ENCODE measurements around the gene FRRS1.

- TF ChIP-seq, protein P1, sequence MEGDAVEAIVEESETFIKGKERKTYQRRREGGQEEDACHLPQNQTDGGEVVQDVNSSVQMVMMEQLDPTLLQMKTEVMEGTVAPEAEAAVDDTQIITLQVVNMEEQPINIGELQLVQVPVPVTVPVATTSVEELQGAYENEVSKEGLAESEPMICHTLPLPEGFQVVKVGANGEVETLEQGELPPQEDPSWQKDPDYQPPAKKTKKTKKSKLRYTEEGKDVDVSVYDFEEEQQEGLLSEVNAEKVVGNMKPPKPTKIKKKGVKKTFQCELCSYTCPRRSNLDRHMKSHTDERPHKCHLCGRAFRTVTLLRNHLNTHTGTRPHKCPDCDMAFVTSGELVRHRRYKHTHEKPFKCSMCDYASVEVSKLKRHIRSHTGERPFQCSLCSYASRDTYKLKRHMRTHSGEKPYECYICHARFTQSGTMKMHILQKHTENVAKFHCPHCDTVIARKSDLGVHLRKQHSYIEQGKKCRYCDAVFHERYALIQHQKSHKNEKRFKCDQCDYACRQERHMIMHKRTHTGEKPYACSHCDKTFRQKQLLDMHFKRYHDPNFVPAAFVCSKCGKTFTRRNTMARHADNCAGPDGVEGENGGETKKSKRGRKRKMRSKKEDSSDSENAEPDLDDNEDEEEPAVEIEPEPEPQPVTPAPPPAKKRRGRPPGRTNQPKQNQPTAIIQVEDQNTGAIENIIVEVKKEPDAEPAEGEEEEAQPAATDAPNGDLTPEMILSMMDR (optimal IDR thresholded peaks at IDR 0.05 in 1 of 3, IDR thresholded peaks at IDR 0.05 in 1 of 3, conservative IDR thresholded peaks at IDR 0.05 in 1 of 3; ENCODE audit: extremely low read depth in 1 of 3, insufficient read depth in 2 of 3, low read length in 3 of 3): peak; percentile 66 to 79 (median 78)
- TF ChIP-seq EZH2 (IDR thresholded peaks at IDR 0.05; ENCODE audit: low read length): no peak
Measured at GRCh38 chr1:99707535-99708142, 58.8 kb downstream of the FRRS1 start.
